ENCODE results near the gene HMGCLL1. TPM values are rescaled to one million over a fixed set of nuclear protein-coding genes. Genes with fewer than 3 reads are reported as not detected.

HMGCLL1 gene
- 1 to 10 TPM; 3.0 to 5.7 TPM for total RNA-seq

GRCh38 chr6:55578537-55579363 lies at the start of gene HMGCLL1:
HMGCLL1 (minus strand) TSS chr6:55579192; CDS start chr6:55579055, 137 bp downstream.
- H3K36me3 ChIP-seq, result no peaks in the 10 kb centered on the region
- DNase-seq (ENCODE audit: low spot score), result no peak
- WGBS, result 6% methylated on average over 45 of the region's 49 CpGs

GRCh38 chr6:55621993-55622392 lies 43.0 kb upstream of the HMGCLL1 start:
- TF ChIP-seq CTCF (IDR thresholded peaks at IDR 0.05) (no peak), POLR2AphosphoS5 (IDR thresholded peaks at IDR 0.05) (no peak), POLR2A (IDR thresholded peaks at IDR 0.05) (no peak)
- Histone ChIP-seq H3K36me3 (no peaks in the 10 kb centered on the region), H3K27ac (no peak overlapping the region), H3K4me1 (replicated peaks) (no peaks in the 10 kb centered on the region), H3K4me3 (no peak overlapping the region), H3K27me3 (replicated peaks; ENCODE audit: insufficient read depth) (no peaks in the 10 kb centered on the region), H3K9me3 (no peaks in the 10 kb centered on the region)
- DNase-seq (ENCODE audit: low spot score), result no peak
- intact Hi-C loops (cut with DNase I), result no loop called here
- 97% methylated on average over 1 of the region's 1 CpG for WGBS

More at GRCh38 chr6:55578537-55579363, at the start of gene HMGCLL1:
- TF ChIP-seq POLR2AphosphoS5 (IDR thresholded peaks at IDR 0.05), result no peak
- TF ChIP-seq POLR2A (IDR thresholded peaks at IDR 0.05), result no peak
- TF ChIP-seq CTCF (IDR thresholded peaks at IDR 0.05), result no peak
- Histone ChIP-seq H3K27ac (peak within 1 kb of the TSS in 1 of 2 donors; percentile 26), H3K4me3 (peak within 1 kb of the TSS; percentile 29 to 33), H3K27me3 (replicated peaks; ENCODE audit: insufficient read depth) (no peaks in the 10 kb centered on the region), H3K9me3 (no peaks in the 10 kb centered on the region), H3K4me1 (replicated peaks) (no peaks in the 10 kb centered on the region)
- intact Hi-C loops (cut with DNase I), result no loop called here

- WGBS, result 99% methylated on average over 3 of the region's 3 CpGs
- Histone ChIP-seq H3K9me3 (no peaks in the 10 kb centered on the region), H3K36me3 (no peaks in the 10 kb centered on the region), H3K27me3 (replicated peaks; ENCODE audit: insufficient read depth) (no peaks in the 10 kb centered on the region), H3K4me3 (no peak overlapping the region), H3K4me1 (replicated peaks) (no peaks in the 10 kb centered on the region), H3K27ac (no peak overlapping the region)
- no peak for DNase-seq (ENCODE audit: low spot score)
- intact Hi-C loops (cut with DNase I), result no loop called here
- no peak for TF ChIP-seq CTCF (IDR thresholded peaks at IDR 0.05)
- TF ChIP-seq POLR2AphosphoS5 (IDR thresholded peaks at IDR 0.05), result no peak
- no peak for TF ChIP-seq POLR2A (IDR thresholded peaks at IDR 0.05)
Observed at GRCh38 chr6:55621244-55621643, 42.3 kb upstream of the HMGCLL1 start.

- no peak overlapping the region for H3K27ac ChIP-seq
- H3K4me1 ChIP-seq (replicated peaks), result no peaks in the 10 kb centered on the region
- H3K36me3 ChIP-seq, result no peaks in the 10 kb centered on the region
- WGBS, result 89% methylated on average over 5 of the region's 5 CpGs
- H3K9me3 ChIP-seq, result no peaks in the 10 kb centered on the region
- H3K27me3 ChIP-seq (replicated peaks; ENCODE audit: insufficient read depth), result no peaks in the 10 kb centered on the region
- TF ChIP-seq CTCF (IDR thresholded peaks at IDR 0.05), result peak in 3 of 4 experiments; percentile 15 to 39 (median 21)
- TF ChIP-seq POLR2A (IDR thresholded peaks at IDR 0.05), result no peak
- intact Hi-C loops (cut with DNase I), result no loop called here
- no peak overlapping the region for H3K4me3 ChIP-seq
- no peak for DNase-seq (ENCODE audit: low spot score)
Observed at GRCh38 chr6:55617272-55617671, 38.3 kb upstream of the HMGCLL1 start.

GRCh38 chr6:55604021-55604420 lies 25.0 kb upstream of the HMGCLL1 start:
- Histone ChIP-seq H3K4me3 (no peak overlapping the region), H3K9me3 (no peaks in the 10 kb centered on the region), H3K4me1 (replicated peaks) (no peaks in the 10 kb centered on the region), H3K27me3 (replicated peaks; ENCODE audit: insufficient read depth) (no peaks in the 10 kb centered on the region), H3K27ac (no peak overlapping the region), H3K36me3 (no peaks in the 10 kb centered on the region)
- TF ChIP-seq POLR2AphosphoS5 (IDR thresholded peaks at IDR 0.05) (no peak), POLR2A (IDR thresholded peaks at IDR 0.05) (no peak), CTCF (IDR thresholded peaks at IDR 0.05) (no peak)
- DNase-seq (ENCODE audit: low spot score), result no peak
- intact Hi-C loops (cut with DNase I), result no loop called here

Data from prostate gland (tissue), 2 donors.